SU-DHL-6 (cell line): ENCODE measurements around the gene DTNBP1.

Source experiments
- H2AFZ ChIP-seq: fragments of 200-600 bp; sonication (generic); 2 replicates; pipeline ENCODE4 v1.6.1; 2014; ENCODE audit warnings: low read depth, mild to moderate bottlenecking, moderate library complexity, mixed read lengths, antibody characterized with exemption, low read length; ENCODE audit not compliant: severe bottlenecking
- H3F3A ChIP-seq: fragments of 200-600 bp; shearing (Covaris generic); 2 replicates; pipeline ENCODE4 v1.6.0; 2016; ENCODE audit warnings: antibody characterized with exemption, mild to moderate bottlenecking; ENCODE audit not compliant: insufficient read depth
- H3K27ac ChIP-seq: fragments of 200-600 bp; sonication (generic); 2 replicates; pipeline ENCODE4 v1.5.1; 2016; ENCODE audit warnings: low read depth, mild to moderate bottlenecking, low read length, moderate library complexity, mixed read lengths
- H3K27me3 ChIP-seq: fragments of 200-600 bp; sonication (generic), shearing (Covaris generic); 2 replicates; pipeline ENCODE4 v1.6.0; 2014; ENCODE audit warnings: mild to moderate bottlenecking, low read length
- H3K36me3 ChIP-seq: fragments of 200-600 bp; sonication (generic); 2 replicates; pipeline ENCODE4 v1.6.1; 2014; ENCODE audit warnings: mild to moderate bottlenecking, low read length, mixed read lengths
- H3K4me2 ChIP-seq: fragments of 300-600, 200-600 bp; shearing (Covaris generic), sonication (generic); 2 replicates; pipeline ENCODE4 v1.6.0; 2014; ENCODE audit warnings: low read length, low read depth, mild to moderate bottlenecking; ENCODE audit not compliant: poor library complexity, severe bottlenecking
- H3K4me3 ChIP-seq: fragments of 200-600 bp; sonication (generic); 2 replicates; pipeline ENCODE4 v1.5.1; 2014; ENCODE audit warnings: antibody characterized with exemption, low read length, mild to moderate bottlenecking, mixed read lengths; ENCODE audit not compliant: insufficient read depth, poor library complexity, severe bottlenecking
- H3K79me2 ChIP-seq: fragments of 200-600 bp; sonication (generic); 2 replicates; pipeline ENCODE4 v1.6.1; 2014; ENCODE audit warnings: mild to moderate bottlenecking, low read length, moderate library complexity; ENCODE audit not compliant: insufficient read depth
- H3K9ac ChIP-seq: fragments of 200-600 bp; sonication (generic); 2 replicates; pipeline ENCODE4 v1.7.0; 2014; ENCODE audit warnings: mild to moderate bottlenecking, low read length
- H3K9me2 ChIP-seq: fragments of 200-600 bp; sonication (generic); replicated peaks from 2 replicates; pipeline ENCODE4 v1.6.1; 2014; ENCODE audit warnings: low read length; ENCODE audit not compliant: insufficient read depth
- H3K9me3 ChIP-seq: fragments of 200-600 bp; sonication (generic); 2 replicates; pipeline ENCODE4 v1.6.1; 2014; ENCODE audit warnings: low read length, mixed read lengths; ENCODE audit not compliant: insufficient read depth
- H4K20me1 ChIP-seq: fragments of 200-600 bp; sonication (generic); 2 replicates; pipeline ENCODE4 v1.6.1; 2014; ENCODE audit warnings: low read depth, mild to moderate bottlenecking, antibody characterized with exemption, low read length, moderate library complexity, mixed read lengths
- EZH2phosphoT487 ChIP-seq: fragments of 200-600 bp; sonication (generic), shearing (Covaris generic); conservative IDR thresholded peaks from 2 replicates; pipeline ENCODE4 v1.6.1; 2018; ENCODE audit warnings: mild to moderate bottlenecking, antibody characterized with exemption, low read length, moderate library complexity, mixed read lengths
- TF ChIP-seq, protein P1 (sequence below): fragments of 200-600 bp; sonication (generic); IDR thresholded peaks from one replicate; pipeline ENCODE4 v1.5.1; 2017; ENCODE audit warnings: antibody characterized with exemption, mild to moderate bottlenecking, low read length, moderate library complexity; ENCODE audit not compliant: insufficient read depth, poor library complexity, severe bottlenecking

DTNBP1 gene

DNA sequence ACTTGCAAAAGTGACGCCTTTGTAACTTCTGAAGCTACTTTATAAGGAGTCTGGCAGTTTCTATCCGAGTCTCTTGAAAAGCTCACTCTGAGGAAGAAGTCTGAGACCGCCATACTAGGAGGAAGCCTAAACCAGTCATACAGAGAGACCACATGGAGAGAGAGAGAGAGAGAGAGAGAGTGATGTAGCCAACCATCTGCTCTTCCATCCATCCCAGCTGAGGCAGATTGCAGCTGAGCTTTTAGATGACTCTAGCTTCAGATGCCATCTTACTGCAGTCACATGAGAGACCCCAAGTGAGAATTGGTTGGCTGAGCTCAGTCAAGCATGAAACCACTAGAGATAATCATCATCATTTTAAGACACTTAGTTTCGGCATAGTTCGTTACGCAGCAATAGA is 15.0 kb upstream of the DTNBP1 start:
- no peaks in the 10 kb centered on the region for H3K79me2 ChIP-seq
- H3K27me3 ChIP-seq, result no peaks in the 10 kb centered on the region
- no peak overlapping the region for H2AFZ ChIP-seq
- H3K9me2 ChIP-seq, result no peaks in the 10 kb centered on the region
- TF ChIP-seq, protein P1, sequence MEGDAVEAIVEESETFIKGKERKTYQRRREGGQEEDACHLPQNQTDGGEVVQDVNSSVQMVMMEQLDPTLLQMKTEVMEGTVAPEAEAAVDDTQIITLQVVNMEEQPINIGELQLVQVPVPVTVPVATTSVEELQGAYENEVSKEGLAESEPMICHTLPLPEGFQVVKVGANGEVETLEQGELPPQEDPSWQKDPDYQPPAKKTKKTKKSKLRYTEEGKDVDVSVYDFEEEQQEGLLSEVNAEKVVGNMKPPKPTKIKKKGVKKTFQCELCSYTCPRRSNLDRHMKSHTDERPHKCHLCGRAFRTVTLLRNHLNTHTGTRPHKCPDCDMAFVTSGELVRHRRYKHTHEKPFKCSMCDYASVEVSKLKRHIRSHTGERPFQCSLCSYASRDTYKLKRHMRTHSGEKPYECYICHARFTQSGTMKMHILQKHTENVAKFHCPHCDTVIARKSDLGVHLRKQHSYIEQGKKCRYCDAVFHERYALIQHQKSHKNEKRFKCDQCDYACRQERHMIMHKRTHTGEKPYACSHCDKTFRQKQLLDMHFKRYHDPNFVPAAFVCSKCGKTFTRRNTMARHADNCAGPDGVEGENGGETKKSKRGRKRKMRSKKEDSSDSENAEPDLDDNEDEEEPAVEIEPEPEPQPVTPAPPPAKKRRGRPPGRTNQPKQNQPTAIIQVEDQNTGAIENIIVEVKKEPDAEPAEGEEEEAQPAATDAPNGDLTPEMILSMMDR, result no peak
- no peak for TF ChIP-seq EZH2phosphoT487
- H4K20me1 ChIP-seq, result no peaks in the 10 kb centered on the region
- H3K4me2 ChIP-seq, result no peak overlapping the region
- no peak overlapping the region for H3K27ac ChIP-seq
- H3F3A ChIP-seq, result no peaks in the 10 kb centered on the region
- H3K9ac ChIP-seq, result no peak overlapping the region
- no peaks in the 10 kb centered on the region for H3K9me3 ChIP-seq
- no peaks in the 10 kb centered on the region for H3K36me3 ChIP-seq
- H3K4me3 ChIP-seq, result no peak overlapping the region

DNA sequence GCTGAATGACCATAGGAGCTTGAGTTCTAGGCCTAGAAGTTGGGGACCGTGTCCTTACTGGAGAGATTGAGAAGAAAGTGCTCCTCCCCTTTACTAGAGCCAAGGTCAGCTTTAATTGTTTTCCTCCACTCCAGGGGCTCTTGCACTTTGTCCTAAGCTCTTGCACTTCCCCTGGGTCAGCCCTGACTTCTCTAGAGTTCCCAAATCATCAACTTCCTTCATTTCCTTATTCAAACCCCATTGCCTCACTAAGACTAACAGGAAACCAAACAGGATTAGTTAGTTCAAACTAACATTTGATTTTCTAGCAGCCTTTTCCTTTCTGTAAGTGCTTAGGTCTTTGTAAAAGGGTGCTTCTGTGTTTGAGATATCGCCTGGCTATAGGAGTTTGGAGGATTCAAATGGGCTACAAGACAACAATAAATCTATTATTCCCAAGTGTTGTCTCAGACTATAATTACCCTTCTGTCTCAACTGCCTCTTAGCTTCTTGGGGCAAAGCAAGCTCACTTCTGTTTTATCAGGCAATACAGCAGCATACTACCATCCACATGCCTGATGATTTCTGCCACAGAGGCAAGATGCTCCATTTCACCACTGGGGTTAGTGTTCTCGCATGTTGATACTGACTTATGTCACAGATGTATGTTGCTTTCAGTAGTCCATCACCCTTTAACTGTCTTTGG is 12.8 kb upstream of the DTNBP1 start:
- Histone ChIP-seq H4K20me1 (no peaks in the 10 kb centered on the region), H3K4me3 (no peak overlapping the region), H3K27me3 (no peaks in the 10 kb centered on the region), H3K79me2 (no peaks in the 10 kb centered on the region), H3K9me2 (no peaks in the 10 kb centered on the region), H3K36me3 (no peaks in the 10 kb centered on the region), H3K9me3 (no peaks in the 10 kb centered on the region), H3K9ac (no peak overlapping the region), H3K27ac (no peak overlapping the region), H3K4me2 (no peak overlapping the region), H3F3A (no peaks in the 10 kb centered on the region), H2AFZ (no peak overlapping the region)
- TF ChIP-seq EZH2phosphoT487, result no peak
- TF ChIP-seq, protein P1, result no peak

DNA sequence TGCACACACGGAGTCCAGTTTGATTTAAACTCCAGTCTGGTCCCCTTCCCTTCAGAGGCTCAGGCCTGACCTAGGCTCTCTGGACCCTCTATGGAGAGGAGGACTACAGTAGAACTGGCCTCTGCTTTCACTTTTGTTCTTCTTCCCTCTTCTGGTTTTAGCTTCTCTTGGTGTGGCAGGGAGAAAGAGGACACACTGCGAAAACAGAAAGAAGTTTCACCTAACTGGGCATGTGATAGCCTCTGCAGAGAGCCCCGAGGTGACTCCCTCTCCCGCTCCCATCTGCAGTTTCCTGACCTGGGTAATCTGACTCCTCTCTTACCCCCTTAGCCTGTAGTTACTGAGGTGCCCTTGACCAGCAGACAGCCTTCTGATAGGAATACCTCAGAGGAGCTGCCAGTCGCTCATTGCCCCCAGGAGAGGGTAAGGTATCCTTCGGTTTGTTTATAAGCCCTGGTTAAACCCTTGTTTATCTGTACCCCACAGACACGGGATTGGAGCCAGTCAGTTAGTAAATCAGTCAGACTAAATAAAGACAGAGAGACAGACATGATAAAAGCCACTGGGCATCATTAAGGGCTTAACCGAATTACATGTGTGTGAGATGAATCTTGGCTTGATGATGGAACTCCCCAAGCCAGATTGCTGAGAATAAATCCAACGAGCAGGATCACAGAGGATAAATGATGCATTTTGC is 12.0 kb upstream of the DTNBP1 start:
- H3K79me2 ChIP-seq, result no peaks in the 10 kb centered on the region
- H3K9ac ChIP-seq, result no peak overlapping the region
- H3F3A ChIP-seq, result no peaks in the 10 kb centered on the region
- H3K9me2 ChIP-seq, result no peaks in the 10 kb centered on the region
- H3K4me3 ChIP-seq, result no peak overlapping the region
- no peaks in the 10 kb centered on the region for H4K20me1 ChIP-seq
- H3K27ac ChIP-seq, result no peak overlapping the region
- no peaks in the 10 kb centered on the region for H3K36me3 ChIP-seq
- no peak overlapping the region for H3K4me2 ChIP-seq
- TF ChIP-seq, protein P1, result no peak
- TF ChIP-seq EZH2phosphoT487, result no peak
- H3K9me3 ChIP-seq, result no peaks in the 10 kb centered on the region
- H2AFZ ChIP-seq, result no peak overlapping the region
- H3K27me3 ChIP-seq, result no peaks in the 10 kb centered on the region
